Measurements from ENCODE around the gene GAL3ST1. TPM values are rescaled to one million over a fixed set of nuclear protein-coding genes. Genes with fewer than 3 reads are reported as not detected.
A peak's percentile ranks its signal among the peaks of the same experiment; 100 is the strongest.
"Not testable (repeated sequence)": the region's sequence is repeated elsewhere in the genome, so short reads cannot be mapped to it uniquely, and the experiment has no call there.

GAL3ST1 gene
- total RNA-seq, 1 donor from 2014 or later = 0.94 TPM

- no peak for DNase-seq
These were observed 21.7 kb upstream of the GAL3ST1 start for GRCh38 chr22:30596199-30596598.

GRCh38 chr22:30592360-30592713 lies 17.9 kb upstream of the GAL3ST1 start:
- not testable (repeated sequence) for DNase-seq

- DNase-seq = peak; percentile 94
These were observed 17.3 kb upstream of the GAL3ST1 start, which contains the start of gene PES1 for GRCh38 chr22:30591588-30592359. Gene PES1, minus strand, starts transcription at chr22:30591910. Its CDS starts 77 bp downstream, at chr22:30591833.

- DNase-seq = no peak
These were observed 16.7 kb upstream of the GAL3ST1 start for GRCh38 chr22:30591191-30591587.

- no peak for DNase-seq
These were observed 11.9 kb upstream of the GAL3ST1 start for GRCh38 chr22:30586414-30586813.

GRCh38 chr22:30584441-30584840 lies 10.0 kb upstream of the GAL3ST1 start:
- no peak for DNase-seq

- DNase-seq = no peak
These were observed 8.5 kb upstream of the GAL3ST1 start for GRCh38 chr22:30582788-30583545.

GRCh38 chr22:30582051-30582450 lies 7.6 kb upstream of the GAL3ST1 start:
- DNase-seq = no peak

GRCh38 chr22:30580896-30581295 lies 6.4 kb upstream of the GAL3ST1 start:
- no peak for DNase-seq

- no peak for DNase-seq
These were observed 4.0 kb upstream of the GAL3ST1 start for GRCh38 chr22:30578481-30578880.

GRCh38 chr22:30575859-30576258 lies 1.4 kb upstream of the GAL3ST1 start:
- no peak for DNase-seq

- DNase-seq = peak; percentile 58
These were observed 669 bp upstream of the GAL3ST1 start for GRCh38 chr22:30574997-30575671.

- no peak for DNase-seq
These were observed 821 bp downstream of the GAL3ST1 start for GRCh38 chr22:30573594-30574094.

GRCh38 chr22:30572840-30573593 lies 1.4 kb downstream of the GAL3ST1 start:
- no peak for DNase-seq

GRCh38 chr22:30572210-30572609 lies 2.3 kb downstream of the GAL3ST1 start:
- no peak for DNase-seq

- DNase-seq = no peak
These were observed 4.7 kb downstream of the GAL3ST1 start for GRCh38 chr22:30569674-30570202.

GRCh38 chr22:30568137-30568805 lies 6.2 kb downstream of the GAL3ST1 start:
- DNase-seq = no peak

GRCh38 chr22:30567277-30567676 lies 7.2 kb downstream of the GAL3ST1 start:
- not testable (repeated sequence) for DNase-seq

- DNase-seq = no peak
These were observed 8.3 kb downstream of the GAL3ST1 start for GRCh38 chr22:30566125-30566524.

GRCh38 chr22:30565341-30565740 lies 9.1 kb downstream of the GAL3ST1 start:
- DNase-seq = no peak

GRCh38 chr22:30564761-30565119 lies 9.7 kb downstream of the GAL3ST1 start:
- no peak for DNase-seq

Measured in occipital lobe (tissue), 2 donors.